DMS 273 treated with DMSO at 0.1 percent for 48 hours (cell line): ENCODE measurements around the gene MARK1.

Source experiments
- DNase-seq: peaks from one replicate; lab custom pipeline; 2025; lab: John Stamatoyannopoulos, UW

MARK1 gene

DNA sequence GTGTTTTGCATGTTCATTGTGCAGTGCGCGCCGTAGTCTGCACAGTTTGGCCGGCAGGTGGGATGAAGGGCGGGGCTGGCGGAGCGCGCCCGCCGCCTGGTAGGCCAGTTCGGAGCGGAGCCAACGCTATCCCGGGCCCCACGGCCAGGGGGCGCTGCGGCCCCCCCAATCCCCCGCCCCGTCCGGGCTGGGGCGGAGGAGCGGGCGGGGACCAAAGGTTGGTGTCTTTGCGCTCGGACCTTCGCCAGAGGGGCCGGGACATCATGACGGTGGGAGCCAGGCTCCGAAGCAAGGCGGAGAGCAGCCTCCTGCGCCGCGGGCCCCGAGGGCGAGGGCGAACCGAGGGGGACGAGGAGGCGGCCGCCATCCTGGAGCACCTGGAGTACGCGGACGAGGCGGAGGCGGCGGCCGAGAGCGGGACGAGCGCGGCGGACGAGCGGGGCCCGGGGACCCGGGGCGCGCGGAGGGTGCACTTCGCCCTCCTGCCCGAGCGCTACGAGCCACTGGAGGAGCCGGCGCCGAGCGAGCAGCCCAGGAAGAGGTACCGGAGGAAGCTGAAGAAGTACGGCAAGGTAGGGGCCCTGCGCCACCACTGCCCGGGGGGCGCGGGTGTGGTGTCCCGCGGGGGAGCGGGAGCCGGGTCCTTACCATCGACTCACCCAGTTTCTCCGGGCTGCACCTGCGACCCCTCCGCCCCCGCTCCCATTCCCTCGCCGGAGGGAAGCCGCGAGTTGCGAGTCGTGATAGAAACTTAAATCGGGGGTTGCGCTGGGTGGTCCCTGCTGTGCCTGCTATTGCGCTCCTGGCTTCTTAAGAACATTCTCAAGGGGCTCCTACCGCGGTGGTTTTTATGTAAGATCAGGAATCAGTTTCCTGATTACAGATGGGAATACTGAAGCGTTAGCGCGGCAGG lies 162.5 kb downstream of the MARK1 start, which contains the start of gene C1orf115:
Gene C1orf115 (plus strand): TSS at position 224 of the 913 bp plus-strand sequence. CDS start 40 bp downstream, at position 264.
- DNase-seq: peak; percentile 25

DNA sequence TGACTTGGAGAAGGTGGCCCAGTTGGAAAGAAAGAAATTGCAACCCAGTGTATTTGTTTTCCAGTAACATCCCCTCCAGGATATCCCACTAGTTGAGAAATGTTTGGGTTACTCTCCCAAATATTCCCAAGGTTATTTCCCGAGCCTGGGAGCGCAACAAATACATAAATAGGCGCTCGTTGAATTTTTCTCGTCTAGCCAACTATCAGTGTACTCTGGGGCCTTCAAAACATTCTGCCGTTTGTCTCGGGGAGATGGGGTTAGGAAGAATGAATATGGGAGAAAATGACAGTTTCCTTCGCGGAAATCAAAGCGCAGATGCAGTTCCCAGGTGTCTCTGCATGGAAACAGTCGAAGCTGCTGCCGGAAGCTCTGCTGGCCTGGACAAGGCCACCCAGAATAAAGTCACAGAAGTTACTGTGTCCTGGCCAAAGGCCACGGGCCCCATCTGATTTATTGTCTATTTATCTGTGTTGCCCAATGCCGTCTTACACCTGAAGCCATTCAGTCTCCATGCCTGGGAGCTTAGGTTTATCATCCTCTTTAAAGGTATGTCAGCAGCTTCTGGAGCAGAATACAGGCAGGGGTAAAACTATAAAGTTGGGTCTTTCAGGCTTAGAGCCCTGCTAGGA lies 163.2 kb downstream of the MARK1 start:
- no peak for DNase-seq

DNA sequence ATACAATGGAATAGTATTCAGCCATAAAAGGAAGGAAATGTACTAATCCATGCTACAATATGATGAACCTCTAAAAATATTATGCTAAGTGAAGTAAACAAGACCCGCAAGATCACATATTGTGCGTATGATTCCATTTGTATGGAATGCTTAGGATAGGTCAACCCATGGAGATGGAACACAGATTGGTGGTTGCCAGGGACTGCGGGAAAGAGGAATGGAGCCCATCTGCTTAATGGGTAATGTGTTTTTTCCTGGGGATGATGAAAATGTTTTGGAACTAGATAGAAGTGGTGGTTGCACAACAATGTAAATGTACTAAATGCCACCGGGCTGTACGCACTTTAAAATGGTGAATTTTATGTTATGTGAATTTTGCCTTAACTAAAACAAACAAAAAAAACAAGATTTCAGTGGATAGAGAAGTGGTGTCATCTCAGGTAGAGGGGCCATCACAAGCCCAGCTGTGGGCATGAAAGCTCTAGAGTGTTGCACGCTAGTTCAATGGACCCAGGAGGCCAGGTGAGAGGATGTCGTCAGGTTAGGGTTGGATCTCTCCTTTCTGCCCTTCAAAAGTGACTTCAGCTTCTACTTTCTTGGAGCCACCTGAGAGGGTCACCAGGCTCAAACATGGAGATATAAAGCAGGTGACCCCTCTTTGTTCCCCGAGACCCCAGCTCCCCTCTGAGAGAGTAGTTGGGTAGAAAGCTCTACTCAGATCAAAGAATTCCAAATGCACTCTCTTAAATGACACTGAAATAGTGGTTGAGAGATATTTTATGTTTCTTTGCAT lies 164.7 kb downstream of the MARK1 start:
- no peak for DNase-seq

DNA sequence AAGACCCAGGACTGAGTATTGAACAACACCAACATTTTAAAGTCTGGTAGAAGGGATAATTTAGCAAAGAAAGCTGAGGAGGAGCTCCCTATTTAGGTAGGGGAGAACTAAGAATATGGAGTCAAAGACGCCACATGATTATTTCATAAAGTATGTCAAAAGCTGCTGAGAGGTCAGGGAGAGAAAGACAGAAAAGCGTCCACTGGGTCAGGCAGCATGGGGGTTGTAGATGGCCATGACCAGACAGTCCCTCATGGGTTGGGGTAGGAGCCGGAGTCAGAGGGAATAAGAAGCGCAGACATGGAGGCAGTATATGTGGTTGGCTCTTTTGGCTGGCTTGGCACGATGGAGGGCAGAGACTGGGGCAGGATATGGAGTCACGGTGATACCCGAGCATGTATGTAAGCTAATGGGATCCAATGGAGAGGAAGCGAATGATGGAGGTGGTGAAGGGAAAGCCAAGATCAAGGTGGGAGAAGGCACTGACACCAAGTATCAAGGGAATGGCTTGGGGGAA lies 167.0 kb downstream of the MARK1 start:
- no peak for DNase-seq

DNA sequence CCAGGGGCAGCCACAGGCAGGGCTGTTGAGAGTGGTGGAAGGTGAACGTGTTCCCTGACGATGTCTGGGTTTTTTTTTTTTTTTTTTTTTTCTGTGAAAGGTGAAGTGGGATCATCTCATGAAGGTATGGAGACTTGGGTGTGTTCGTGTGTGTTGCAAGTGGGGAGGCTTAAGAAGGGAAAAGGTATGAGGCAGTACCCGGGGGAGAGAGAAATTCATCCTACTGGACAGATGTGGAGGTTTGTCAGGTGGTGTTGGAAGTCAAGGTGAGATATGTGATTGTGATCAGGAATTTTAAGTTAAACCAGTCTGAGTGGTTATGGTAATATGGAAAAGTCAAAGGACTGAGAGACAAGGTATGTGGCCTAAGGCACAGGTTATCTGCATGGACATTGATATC lies 167.5 kb downstream of the MARK1 start:
- DNase-seq: no peak

DNA sequence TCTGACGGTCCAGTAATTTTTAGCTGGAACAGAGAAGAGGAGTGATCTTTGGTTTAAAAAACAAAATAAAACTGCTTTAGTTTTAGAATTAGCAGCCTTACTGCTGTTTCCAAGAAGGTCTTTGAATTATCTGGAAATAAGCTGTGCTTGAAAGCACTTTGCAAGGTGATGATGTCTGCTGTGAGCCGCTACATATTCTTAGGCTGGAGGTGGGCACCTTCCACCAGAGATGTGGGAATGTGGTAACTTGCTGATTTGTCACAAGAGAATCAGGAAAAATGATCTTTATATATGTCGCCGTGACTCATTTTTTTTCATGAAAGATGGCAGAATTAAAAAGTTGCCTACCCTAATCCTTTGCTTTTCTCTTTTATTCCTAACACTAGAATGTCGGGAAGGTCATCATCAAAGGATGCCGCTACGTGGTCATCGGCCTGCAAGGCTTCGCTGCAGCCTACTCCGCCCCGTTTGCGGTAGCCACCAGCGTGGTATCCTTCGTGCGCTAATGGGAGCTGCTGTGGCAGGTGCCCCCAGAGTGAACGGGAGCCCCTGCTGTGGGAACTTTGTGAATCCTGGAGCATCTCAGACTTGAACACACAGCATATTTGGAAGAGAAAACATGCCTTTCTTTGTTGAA lies 168.4 kb downstream of the MARK1 start:
- DNase-seq: no peak

DNA sequence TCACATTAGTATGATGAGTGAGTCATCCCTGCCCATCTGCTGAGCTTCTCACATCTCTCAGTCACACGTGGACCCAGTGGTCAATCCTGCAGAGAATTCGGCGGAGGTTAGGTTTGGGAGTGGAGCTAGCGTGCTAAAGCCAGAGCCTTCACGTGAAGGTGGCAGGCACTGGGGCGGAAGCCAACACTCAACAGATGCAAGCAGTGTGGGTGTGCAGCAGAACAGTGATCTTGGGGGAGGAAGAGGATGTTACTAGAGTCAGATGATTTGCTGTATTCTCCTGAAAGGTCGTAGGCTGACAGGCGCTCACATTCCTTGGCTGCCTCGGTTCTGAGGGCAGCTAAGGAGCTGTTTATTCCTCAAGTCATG lies 168.9 kb downstream of the MARK1 start:
- DNase-seq: peak; percentile 47

DNA sequence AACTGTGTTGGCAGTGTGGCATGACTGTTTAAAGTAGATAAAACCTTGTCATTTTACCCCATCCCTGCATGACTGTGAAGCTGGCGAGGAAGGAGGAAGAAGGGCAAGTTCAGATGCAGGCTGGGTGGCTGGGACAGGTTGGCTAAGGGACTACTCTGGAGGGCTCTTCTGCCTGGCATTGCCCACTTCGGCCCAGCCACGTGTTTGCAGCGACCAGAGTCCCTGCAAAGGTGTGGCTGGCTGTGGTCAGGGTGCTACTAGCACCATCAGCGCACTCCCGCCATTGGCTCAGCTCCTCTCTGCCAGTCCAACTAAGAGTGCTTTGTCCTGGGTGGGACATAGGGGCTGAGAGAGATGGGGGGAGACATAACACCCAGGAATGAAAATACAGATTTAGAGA lies 169.4 kb downstream of the MARK1 start:
- no peak for DNase-seq

DNA sequence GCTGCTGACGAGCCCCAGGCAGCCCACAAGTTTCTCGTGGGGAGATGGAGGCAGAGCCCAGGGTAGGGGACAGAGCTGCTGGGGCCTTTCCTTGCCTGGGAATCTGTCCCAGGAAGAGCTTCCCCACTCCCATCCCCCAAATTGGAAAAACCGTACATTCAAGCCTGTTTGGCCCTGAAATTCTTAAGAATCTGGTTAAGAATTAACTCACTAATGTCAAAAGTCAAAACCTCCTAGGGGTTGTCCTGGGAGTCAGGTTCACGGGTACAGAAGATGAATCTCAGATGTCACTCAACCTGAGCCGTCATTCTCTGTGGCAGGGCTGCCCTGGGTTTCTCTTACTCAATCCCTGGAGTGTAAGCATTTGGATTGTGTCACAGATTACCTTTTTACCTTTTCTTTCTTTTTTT lies 170.7 kb downstream of the MARK1 start:
- no peak for DNase-seq

DNA sequence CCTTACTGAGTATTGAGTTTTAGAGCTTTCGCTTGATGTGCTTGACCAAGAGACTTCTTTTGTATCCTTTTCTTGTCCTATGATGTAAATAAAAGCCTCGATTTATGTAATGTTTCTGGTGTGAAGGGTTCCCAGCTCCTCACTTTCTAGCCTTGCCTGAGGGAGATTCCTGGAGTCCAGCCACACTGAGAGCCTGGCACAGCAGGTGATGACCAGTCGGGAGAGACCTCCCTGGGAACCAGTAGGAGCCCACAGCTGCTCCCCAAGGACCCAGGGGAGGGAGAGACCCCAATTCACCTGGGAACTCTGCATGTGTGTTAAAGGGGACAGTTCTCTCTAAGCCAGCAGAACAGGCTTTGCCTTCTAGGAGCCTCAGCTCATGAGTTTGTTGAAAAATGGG lies 171.1 kb downstream of the MARK1 start:
- no peak for DNase-seq

DNA sequence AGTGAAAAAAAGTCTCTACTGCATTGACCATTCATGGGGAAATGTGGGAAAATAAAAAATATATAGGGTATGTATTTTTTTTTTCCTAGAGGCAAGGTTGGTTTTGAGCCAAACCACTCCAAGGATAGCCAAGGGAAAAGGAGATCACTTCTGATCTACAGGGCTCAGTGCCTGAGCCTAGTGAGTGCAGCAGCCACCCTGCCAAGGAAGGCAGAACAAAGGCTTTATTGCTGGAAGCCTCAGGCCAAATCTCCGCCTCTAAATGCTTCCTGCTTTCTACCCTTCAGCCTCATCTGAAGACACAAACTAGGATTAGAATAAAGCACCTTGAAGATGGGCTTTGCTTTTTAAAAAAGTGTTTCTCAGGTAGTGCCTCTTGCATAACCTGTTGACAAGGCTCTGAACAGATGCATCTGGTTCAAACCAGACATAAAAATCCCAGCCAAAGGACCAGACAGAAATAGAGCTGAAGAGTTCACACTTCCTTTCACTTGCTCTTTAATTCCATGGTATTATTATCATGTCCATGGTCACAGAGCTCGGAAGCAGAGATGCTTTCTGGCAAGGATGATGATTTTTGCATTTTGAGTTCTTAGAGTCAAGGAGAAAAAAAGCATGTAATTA lies 172.7 kb downstream of the MARK1 start:
- DNase-seq: no peak

DNA sequence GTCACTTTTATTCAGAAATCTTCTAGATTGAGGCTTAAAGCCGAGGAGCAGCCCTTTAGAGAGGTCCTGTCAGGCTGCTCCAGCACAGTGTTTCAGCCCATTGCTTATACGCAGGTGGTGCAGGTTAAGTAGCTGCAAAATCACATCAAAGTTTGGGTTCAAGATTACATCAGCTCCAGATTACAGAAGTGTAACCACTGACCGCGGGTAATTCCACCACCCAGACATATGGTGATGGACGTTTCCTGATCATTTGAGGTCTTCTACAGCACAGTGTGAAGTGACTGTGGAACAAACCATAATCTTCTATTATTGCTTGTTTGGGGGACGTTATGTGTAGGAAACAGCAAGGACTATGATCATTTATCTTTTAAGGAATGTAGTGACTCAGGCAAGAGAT lies 174.0 kb downstream of the MARK1 start:
- no peak for DNase-seq

DNA sequence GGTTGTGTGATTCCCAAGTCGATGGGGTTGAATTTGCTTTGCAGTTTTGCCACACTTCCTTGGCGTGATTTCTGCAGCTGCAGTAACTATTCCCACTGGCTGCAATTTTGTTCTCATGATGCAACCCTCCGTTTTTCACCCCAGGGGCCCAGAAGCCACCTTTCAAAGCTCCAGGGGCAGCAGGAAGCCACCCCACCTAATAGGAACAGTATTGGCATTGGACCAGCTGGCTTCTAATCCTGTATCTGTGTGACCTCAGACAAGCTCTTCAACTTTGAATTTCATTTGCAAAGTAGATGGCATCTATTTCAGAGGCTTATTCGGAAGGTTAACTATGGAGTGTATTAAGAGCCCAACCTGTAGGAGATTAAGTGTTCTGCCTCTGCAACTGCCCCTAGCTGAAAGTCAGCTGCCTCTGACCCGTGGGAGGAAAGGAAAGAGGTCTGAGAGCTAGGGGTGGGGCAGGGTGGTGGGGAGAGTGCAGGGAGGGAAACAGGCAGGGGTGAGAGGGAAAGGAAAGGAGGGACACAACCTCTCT lies 174.9 kb downstream of the MARK1 start:
- DNase-seq: no peak

DNA sequence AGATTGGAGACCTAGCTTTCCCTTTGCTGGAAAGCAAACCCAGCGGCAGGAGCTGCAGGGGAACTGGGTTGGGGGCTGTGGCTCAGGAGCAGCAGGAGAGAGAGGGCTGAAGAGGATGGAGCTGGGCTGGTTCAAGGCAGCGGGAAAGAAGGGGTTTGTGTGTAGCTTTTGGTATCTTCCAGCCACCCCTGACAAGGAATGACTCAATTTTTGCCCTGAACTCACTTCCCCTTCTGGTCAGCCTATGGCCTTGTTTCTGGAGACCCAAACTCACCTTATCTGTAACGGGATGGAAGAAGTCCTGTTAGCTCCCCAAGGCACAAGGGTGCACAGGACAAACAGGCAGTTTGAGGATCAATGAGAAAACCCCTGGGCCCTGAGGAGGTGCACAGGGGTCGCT lies 175.4 kb downstream of the MARK1 start:
- no peak for DNase-seq

DNA sequence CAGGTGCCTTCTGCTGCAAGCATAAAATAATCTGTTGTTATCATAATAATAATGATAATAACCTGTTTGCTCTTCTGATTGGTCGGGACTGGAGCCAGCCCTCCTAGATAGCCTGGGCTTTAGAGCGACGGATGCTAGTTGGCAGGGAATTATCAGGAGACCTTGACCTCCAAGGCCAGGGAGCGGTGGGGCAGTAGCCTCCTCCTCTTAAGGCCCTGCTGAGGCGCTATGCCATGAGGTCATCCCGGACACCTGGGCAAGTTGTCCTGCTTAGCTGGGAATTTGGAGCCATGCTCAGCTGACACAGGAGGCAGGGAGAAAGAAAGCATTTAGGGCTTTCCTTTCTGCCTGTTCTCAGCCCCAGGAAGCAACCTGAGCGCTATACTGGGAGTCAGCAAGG lies 177.8 kb downstream of the MARK1 start:
- no peak for DNase-seq

DNA sequence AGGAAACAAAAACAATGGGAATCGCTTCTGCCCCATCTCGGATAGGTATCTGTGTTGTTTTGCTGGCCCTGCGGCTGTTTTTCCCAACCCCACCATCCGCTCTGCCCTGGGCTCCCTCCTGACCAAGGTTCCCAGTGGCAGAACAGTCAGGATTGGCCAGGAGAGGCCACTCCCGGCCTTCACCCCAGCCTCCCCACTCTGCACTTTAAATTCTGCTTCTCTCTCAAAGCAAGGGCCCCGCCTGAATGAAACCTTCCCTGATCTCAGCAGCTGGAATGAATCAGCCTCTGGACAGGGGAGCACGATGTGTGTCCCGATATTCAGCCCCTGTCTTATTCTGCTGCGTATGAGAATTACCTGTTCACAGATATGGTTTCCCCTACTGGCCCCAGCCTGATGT lies 178.5 kb downstream of the MARK1 start:
- no peak for DNase-seq

DNA sequence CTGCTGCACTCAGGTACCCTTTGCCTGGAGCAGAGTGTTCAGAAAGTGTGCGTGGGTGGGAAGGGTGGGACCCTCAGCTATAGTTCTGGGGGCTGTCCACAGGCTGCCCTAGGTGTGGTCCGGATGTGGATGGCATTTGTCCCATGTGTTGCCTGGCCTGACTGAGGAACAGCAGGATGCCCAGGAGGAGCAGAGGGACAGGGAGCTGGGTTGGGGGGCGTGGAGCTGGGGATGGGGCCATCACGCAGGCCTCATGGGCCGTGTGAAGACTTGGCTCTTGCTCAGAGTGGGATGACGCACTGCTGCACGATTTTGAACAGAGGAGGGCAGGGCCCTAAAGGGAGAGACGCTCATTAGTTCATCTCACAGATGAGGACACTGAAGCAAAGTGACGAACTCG lies 179.2 kb downstream of the MARK1 start:
- no peak for DNase-seq

DNA sequence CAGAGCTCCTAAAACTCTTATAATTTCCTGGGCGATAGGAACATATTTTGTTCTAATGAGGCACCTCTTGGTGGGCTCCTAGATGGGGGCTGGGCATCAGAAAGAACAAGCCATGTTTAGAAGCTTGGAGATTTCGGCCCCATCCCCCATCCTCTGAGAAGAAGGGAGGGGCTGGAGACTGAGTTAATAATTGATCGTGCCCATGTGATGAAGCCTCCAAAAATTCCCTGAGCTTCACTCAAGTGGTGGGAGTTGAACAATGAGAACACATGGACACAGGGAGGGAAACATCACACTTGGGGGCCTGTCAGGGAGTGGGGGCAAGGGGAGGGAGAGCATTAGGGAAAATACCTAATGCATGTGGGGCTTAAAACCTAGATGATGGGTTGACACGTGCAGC lies 180.3 kb downstream of the MARK1 start:
- no peak for DNase-seq

DNA sequence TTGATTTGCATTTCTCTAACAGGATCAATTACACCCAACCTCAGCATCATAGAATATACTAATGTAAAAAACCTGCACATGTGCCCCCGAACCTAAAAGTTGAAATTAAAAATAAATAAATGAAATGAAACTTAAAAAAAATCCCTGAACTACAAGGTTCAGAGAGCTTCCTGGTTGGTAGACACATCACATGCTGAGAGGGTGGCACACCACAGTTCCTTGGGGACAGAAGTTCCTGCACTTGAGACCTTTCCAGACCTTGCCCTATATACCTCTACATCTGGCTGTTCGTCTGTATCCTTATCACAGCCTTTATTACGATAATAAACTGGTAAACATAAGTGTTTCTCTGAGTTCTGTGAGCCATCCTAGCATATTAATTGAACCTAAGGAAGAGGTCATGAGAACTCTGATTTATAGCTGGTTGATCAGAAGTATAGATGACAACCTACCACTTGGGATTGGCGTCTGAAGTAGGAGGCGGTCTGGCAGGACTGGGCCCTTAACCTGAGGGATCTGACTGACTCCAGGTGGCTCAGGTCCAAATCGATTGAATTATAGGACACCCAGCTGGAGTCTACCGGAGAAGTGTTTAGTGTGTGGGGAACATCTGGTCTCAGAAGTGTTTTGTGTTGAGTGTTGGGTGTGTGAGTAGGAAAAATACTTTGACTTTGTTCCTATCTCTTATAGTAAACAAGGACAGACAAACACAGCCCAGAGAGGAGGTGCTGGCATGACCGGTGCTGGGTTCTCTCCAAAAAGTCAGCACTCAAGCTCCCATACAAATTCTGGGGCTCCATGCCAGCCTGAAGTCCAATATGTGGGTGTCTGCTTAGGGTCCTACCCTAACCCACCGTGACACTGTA lies 181.2 kb downstream of the MARK1 start:
- no peak for DNase-seq

DNA sequence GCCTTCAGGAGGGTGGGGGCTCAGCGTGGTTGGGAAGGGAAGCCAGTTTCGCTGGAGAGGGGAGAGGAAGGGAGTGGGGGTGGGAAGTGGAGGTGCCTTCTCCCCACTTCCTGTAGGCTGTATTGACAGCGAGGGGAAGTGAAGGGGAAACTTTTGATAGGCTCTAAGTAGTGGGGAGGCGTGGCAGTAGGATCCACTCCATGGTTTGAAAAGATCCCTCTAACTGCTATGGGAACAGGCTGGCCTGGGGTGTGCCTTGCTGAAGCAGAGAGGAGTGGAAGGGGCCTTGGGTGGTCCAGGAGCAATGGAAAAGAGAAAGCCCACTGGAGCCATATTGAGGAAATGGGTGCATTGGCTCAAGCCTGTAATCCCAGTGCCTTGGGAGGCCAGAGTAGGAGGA lies 182.4 kb downstream of the MARK1 start:
- DNase-seq: no peak
